GM10266 (cell line): ENCODE measurements around the gene OPCML.

Experiments
- DNase-seq: peaks from one replicate; pipeline ENCODE4 v3.0.0; 2012; ENCODE audit errors: extremely low spot score
- CTCF ChIP-seq: IDR thresholded peaks from 2 replicates; pipeline ENCODE4 v1.5.1; 2012; ENCODE audit warnings: mild to moderate bottlenecking, low read depth; ENCODE audit not compliant: control insufficient read depth, insufficient read depth; ENCODE audit errors: missing control alignments

Gene OPCML

GRCh38 chr11:133531971-133532651 lies at the start of gene OPCML:
TSS of gene OPCML (minus strand) at chr11:133532501.
- TF ChIP-seq CTCF: no peak
- DNase-seq: no peak

GRCh38 chr11:133581091-133581490 lies 48.8 kb upstream of the OPCML start:
- TF ChIP-seq CTCF: no peak
- no peak for DNase-seq

GRCh38 chr11:133579165-133580031 lies 47.1 kb upstream of the OPCML start:
- TF ChIP-seq CTCF: no peak
- DNase-seq: no peak

- no peak for TF ChIP-seq CTCF
- no peak for DNase-seq
These were observed 45.1 kb upstream of the OPCML start for GRCh38 chr11:133577403-133577802.

- no peak for DNase-seq
- TF ChIP-seq CTCF: no peak
These were observed 44.0 kb upstream of the OPCML start for GRCh38 chr11:133576351-133576750.

- DNase-seq: no peak
- TF ChIP-seq CTCF: no peak
These were observed 40.8 kb upstream of the OPCML start for GRCh38 chr11:133573081-133573480.

- DNase-seq: no peak
- no peak for TF ChIP-seq CTCF
These were observed 38.1 kb upstream of the OPCML start for GRCh38 chr11:133570376-133570775.
